Femur (tissue), 1 donor: ENCODE results near the gene OR6A2.
"Not testable (repeated sequence)": the region's sequence is repeated elsewhere in the genome, so short reads cannot be mapped to it uniquely, and the experiment has no call there.

Experiments
- DNase-seq: peaks from one replicate; pipeline ENCODE4 v3.0.0-alpha.2; 2017

OR6A2 gene

GRCh38 chr11:6799402-6799801 lies at the start of gene OR6A2:
Gene OR6A2 (minus strand): TSS chr11:6799689. CDS start chr11:6795708, 3,981 bp downstream.
- DNase-seq, result no peak

GRCh38 chr11:6845383-6845782 lies 45.9 kb upstream of the OR6A2 start, which contains the start of gene OR10A5:
Gene OR10A5 (plus strand): TSS chr11:6845683. CDS start chr11:6845683, 0 bp downstream.
- DNase-seq, result no peak

GRCh38 chr11:6844356-6844755 lies 44.9 kb upstream of the OR6A2 start:
- DNase-seq, result no peak

GRCh38 chr11:6843670-6844069 lies 44.2 kb upstream of the OR6A2 start:
- DNase-seq, result no peak

GRCh38 chr11:6841694-6842093 lies 42.2 kb upstream of the OR6A2 start:
- no peak for DNase-seq

GRCh38 chr11:6834021-6834420 lies 34.5 kb upstream of the OR6A2 start:
- no peak for DNase-seq

- DNase-seq, result no peak
Measured at GRCh38 chr11:6833356-6833755, 33.9 kb upstream of the OR6A2 start.

GRCh38 chr11:6828103-6828502 lies 28.6 kb upstream of the OR6A2 start:
- DNase-seq, result no peak

- DNase-seq, result peak; percentile 43
Measured at GRCh38 chr11:6825231-6825744, 25.8 kb upstream of the OR6A2 start.

- no peak for DNase-seq
Measured at GRCh38 chr11:6824136-6824823, 24.8 kb upstream of the OR6A2 start.

GRCh38 chr11:6818967-6819366 lies 19.5 kb upstream of the OR6A2 start:
- no peak for DNase-seq

GRCh38 chr11:6817694-6818093 lies 18.2 kb upstream of the OR6A2 start:
- no peak for DNase-seq

- DNase-seq, result no peak
Measured at GRCh38 chr11:6813656-6814055, 14.2 kb upstream of the OR6A2 start.

- DNase-seq, result no peak
Measured at GRCh38 chr11:6812390-6813005, 13.0 kb upstream of the OR6A2 start.

GRCh38 chr11:6801075-6801474 lies 1.6 kb upstream of the OR6A2 start:
- DNase-seq, result not testable (repeated sequence)

- DNase-seq, result no peak
Measured at GRCh38 chr11:6794639-6795038, 4.8 kb downstream of the OR6A2 start.

- no peak for DNase-seq
Measured at GRCh38 chr11:6790546-6790945, 8.9 kb downstream of the OR6A2 start.

GRCh38 chr11:6782720-6783119 lies 16.8 kb downstream of the OR6A2 start, which contains the start of gene OR2AG1:
Gene OR2AG1 (plus strand): TSS chr11:6783020. CDS start chr11:6785038, 2,018 bp downstream.
- no peak for DNase-seq

- no peak for DNase-seq
Measured at GRCh38 chr11:6780829-6781228, 18.7 kb downstream of the OR6A2 start.

- no peak for DNase-seq
Measured at GRCh38 chr11:6778518-6778917, 21.0 kb downstream of the OR6A2 start.

GRCh38 chr11:6771926-6772893 lies 27.3 kb downstream of the OR6A2 start, which contains the start of gene OR2AG2:
Gene OR2AG2 (minus strand): TSS chr11:6771976. CDS start chr11:6768957, 3,019 bp downstream.
- DNase-seq, result peak; percentile 29

GRCh38 chr11:6757373-6757967 lies 42.0 kb downstream of the OR6A2 start:
- peak; percentile 68 for DNase-seq
